HepG2 (cell line): ENCODE data around the gene SCYL1. TPM values are rescaled to one million over a fixed set of nuclear protein-coding genes. Genes with fewer than 3 reads are reported as not detected.
A peak's percentile ranks its signal among the peaks of the same experiment; 100 is the strongest.

Experiments
- ATAC-seq: fragments of 200-7000 bp; cut with Tn5 transposase; 3 replicates; pipeline ENCODE4 v1.9.1; 2020; ENCODE audit warnings: mild to moderate bottlenecking, moderate library complexity
- BruUV-seq: library from RNA; stranded (reverse); fragments of 400-500 nt; replicated peaks from 2 replicates; lab custom pipeline; 2021; lab: Mats Ljungman, UMichigan
- CTCF ChIA-PET: fragments of 300-600 bp; formaldehyde crosslinking; extraction: SDS; loops from one replicate; lab custom pipeline; 2021; ENCODE audit warnings: low total read pairs, inconsistent platforms, low intra/inter-chr PET ratio; lab: Yijun Ruan, JAX
- POLR2A ChIA-PET: fragments of 350-600 bp; sonication (Branson Sonifier 250); formaldehyde crosslinking; loops from one replicate; lab custom pipeline; 2020; ENCODE audit warnings: antibody characterized with exemption, inconsistent platforms; lab: Yijun Ruan, JAX
- DNase-seq: peaks from one replicate; pipeline ENCODE4 v3.0.0-alpha.2; 2015; ENCODE audit warnings: low spot score
- FAIRE-seq: peaks from 3 replicates; lab custom pipeline; 2011; peaks lifted over from hg19 to GRCh38; lab: Jason Lieb, UNC
- H2AFZ ChIP-seq: one replicate; pipeline ENCODE4 v1.6.1; 2011; ENCODE audit warnings: low read length, inconsistent platforms
- H3K27ac ChIP-seq: fragments of 300-600 bp; 3 replicates; pipeline ENCODE4 v1.8.0; 2011; ENCODE audit warnings: mixed run types, mild to moderate bottlenecking, mixed read lengths, low read length, inconsistent platforms; ENCODE audit not compliant: insufficient read depth; ENCODE audit errors: extremely low read length
- H3K27me3 ChIP-seq, 2 experiments: fragments of 200-600 bp in 1 of 2; 2 replicates in 1 of 2; 3 replicates in 1 of 2; pipeline versions ENCODE4 v1.6.0 to v1.8.0; 2011; ENCODE audit warnings: low read length in 2 of 2, mild to moderate bottlenecking in 2 of 2, moderate library complexity in 2 of 2, inconsistent platforms in 1 of 2; ENCODE audit not compliant: insufficient read depth in 2 of 2, control insufficient read depth in 1 of 2
- H3K36me3 ChIP-seq, 2 experiments: fragments of 200-600 bp in 1 of 2; replicated peaks in 1 of 2; 2 replicates in 1 of 2; 3 replicates in 1 of 2; pipeline versions ENCODE4 v1.5.1 to v1.8.0; 2011; ENCODE audit warnings: low read length in 2 of 2, inconsistent platforms in 1 of 2; ENCODE audit not compliant: insufficient read depth in 2 of 2, control insufficient read depth in 1 of 2
- H3K4me1 ChIP-seq: 2 replicates; pipeline ENCODE4 v1.5.1; 2012; ENCODE audit warnings: low read length, inconsistent platforms; ENCODE audit not compliant: insufficient read depth
- H3K4me2 ChIP-seq: 2 replicates; pipeline ENCODE4 v1.6.0; 2011; ENCODE audit warnings: low read depth, low read length, inconsistent platforms
- H3K4me3 ChIP-seq, 3 experiments: fragments of 200-600 bp in 1 of 3; sonication (generic), shearing (Covaris generic) in 1 of 3; replicated peaks in 1 of 3; 2 replicates each; pipeline ENCODE4 v1.5.1; 2011 to 2016; ENCODE audit warnings: low read length in 3 of 3, inconsistent platforms in 2 of 3, low read depth in 2 of 3, mild to moderate bottlenecking in 2 of 3, control low read depth in 1 of 3, mixed read lengths in 1 of 3; ENCODE audit not compliant: insufficient read depth in 1 of 3
- H3K79me2 ChIP-seq: one replicate; pipeline ENCODE4 v1.6.1; 2011; ENCODE audit warnings: low read length, inconsistent platforms; ENCODE audit not compliant: insufficient read depth
- H3K9ac ChIP-seq: 2 replicates; pipeline ENCODE4 v1.6.0; 2011; ENCODE audit warnings: mild to moderate bottlenecking, low read depth, low read length, inconsistent platforms; ENCODE audit not compliant: insufficient read depth
- H3K9me3 ChIP-seq: 2 replicates; pipeline ENCODE4 v1.5.1; 2012; ENCODE audit warnings: mild to moderate bottlenecking, low read length
- H4K20me1 ChIP-seq: 2 replicates; pipeline ENCODE4 v1.6.0; 2011; ENCODE audit warnings: inconsistent platforms, mild to moderate bottlenecking, low read length, moderate library complexity; ENCODE audit not compliant: insufficient read depth
- AGO2 ChIP-seq: fragments of 200-400 bp; formaldehyde crosslinking; optimal IDR thresholded peaks from 2 replicates; pipeline ENCODE3; 2017; ENCODE audit warnings: mild to moderate bottlenecking, low read depth, low read length, moderate library complexity
- HMG20B ChIP-seq: conservative IDR thresholded peaks from 2 replicates; pipeline ENCODE4 v1.6.1; 2016; ENCODE audit warnings: missing genetic modification reagents, missing compliant biosample characterization
- KAT7 ChIP-seq: IDR thresholded peaks from 2 replicates; pipeline ENCODE4 v1.6.1; 2018; ENCODE audit warnings: borderline replicate concordance, missing compliant biosample characterization
- NFIB ChIP-seq: sonication (generic); formaldehyde crosslinking; IDR thresholded peaks from 2 replicates; pipeline ENCODE4 v1.9.0; 2021; ENCODE audit warnings: missing genetic modification reagents, mild to moderate bottlenecking, borderline replicate concordance
- RBFOX2 ChIP-seq: fragments of 200-400 bp; formaldehyde crosslinking; IDR thresholded peaks from 2 replicates; pipeline ENCODE4 v1.6.1; 2017; ENCODE audit warnings: low read depth, mild to moderate bottlenecking, low read length
- RFX3 ChIP-seq: IDR thresholded peaks from 2 replicates; pipeline ENCODE4 v1.6.1; 2016; ENCODE audit warnings: missing biosample characterization, missing genetic modification reagents
- SMARCC2 ChIP-seq: fragments of 450-650 bp; IDR thresholded peaks from 2 replicates; pipeline ENCODE4 v1.6.1; 2017; ENCODE audit warnings: antibody characterized with exemption, mild to moderate bottlenecking
- ZKSCAN1 ChIP-seq: fragments of 150-350 bp; IDR thresholded peaks from 2 replicates; pipeline ENCODE4 v1.6.1; 2014; ENCODE audit warnings: low read length
- ZNF660 ChIP-seq: sonication (generic); formaldehyde crosslinking; IDR thresholded peaks from 2 replicates; pipeline ENCODE4 v1.5.1; 2020; ENCODE audit warnings: mild to moderate bottlenecking, low read depth, missing genetic modification reagents, borderline replicate concordance
- WGBS: methylation state at CpG from one replicate; pipeline ENCODE4 v1.1.6; 2017; ENCODE audit warnings: low lambda C conversion rate; 5-methylcytosine and 5-hydroxymethylcytosine counted together
- in situ Hi-C: cut with HindIII; loops from 2 replicates; pipeline ENCODE4 v1.10.0; 2017; ENCODE audit warnings: low pct_unique_long_range_greater_than_20kb; ENCODE audit not compliant: extremely low pct_ligation_motif_present
- intact Hi-C: fragments of 100-400 bp; cut with micrococcal nuclease; formaldehyde crosslinking; loops from one replicate; pipeline ENCODE4 v1.10.0; 2022; ENCODE audit not compliant: unreplicated experiment
- polyA plus RNA-seq, 8 experiments: library from polyadenylated mRNA; depleted of rRNA in 3 of 8; stranded (reverse) in 7 of 8; unstranded in 1 of 8; fragments of >200 nt; fragmentation: Illumina TruSeq in 4 of 8; extraction: Trizol in 4 of 8; gene quantifications; 2 replicates each; pipeline versions ENCODE4 v1.2.1 to v1.2.3, GENCODE V29; 2011 to 2016; ENCODE audit warnings: low read depth in 4 of 8, missing spikeins in 1 of 8, mixed read lengths in 1 of 8; ENCODE audit not compliant: insufficient read depth in 1 of 8
- total RNA-seq, 5 experiments: library from RNA; depleted of rRNA; stranded (reverse); fragments of >200 nt; fragmentation: Illumina TruSeq; extraction: Trizol; gene quantifications; 2 replicates each; pipeline ENCODE4 v1.2.3, GENCODE V29; 2016; ENCODE audit warnings: low read depth in 1 of 5

Gene SCYL1
- total and polyA plus RNA-seq, 2 of the 13 experiments (the other 11 are each of a cell fraction or from before 2014, with no cell fraction given) = 65.9 to 103 TPM

DNA sequence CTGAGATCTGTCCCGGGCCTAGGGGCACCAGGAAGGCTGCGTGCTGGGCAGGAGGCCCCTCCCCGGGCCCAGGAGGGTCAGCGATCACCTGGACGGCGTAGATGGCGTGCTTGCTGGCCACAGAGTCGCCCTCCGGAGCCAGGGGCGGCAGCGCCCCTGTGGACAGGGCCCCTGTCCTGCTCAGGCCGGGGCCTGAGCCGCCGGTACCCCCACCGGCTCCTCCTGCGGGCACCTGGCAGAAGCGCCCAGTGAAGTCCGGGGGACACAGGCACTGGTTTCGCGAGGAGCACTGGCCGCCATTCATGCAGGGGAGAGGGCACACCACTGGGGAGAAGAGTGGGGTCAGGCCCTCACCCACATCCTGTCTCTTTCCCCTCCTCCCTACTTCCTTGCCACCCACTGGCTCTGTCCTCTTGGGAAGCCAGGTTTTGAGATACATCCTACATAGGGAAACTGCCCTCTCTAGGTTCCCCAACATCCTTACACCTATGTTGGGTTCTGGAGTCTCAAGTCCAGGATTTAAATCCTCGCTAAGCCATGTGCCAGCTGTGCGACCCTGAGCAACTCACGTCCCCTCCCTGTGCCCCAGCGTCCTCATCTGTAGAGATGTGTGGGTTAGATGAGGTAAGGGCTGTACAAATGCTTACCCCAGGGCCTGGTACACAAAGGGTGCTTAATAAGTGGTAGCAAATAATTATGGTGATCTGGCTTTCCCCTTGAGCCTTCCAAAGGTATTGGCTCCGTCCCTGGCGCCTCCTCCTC lies 29.4 kb downstream of the SCYL1 start:
- Histone ChIP-seq H3K4me2 (no peak overlapping the region), H3K9me3 (no peaks in the 10 kb centered on the region), H2AFZ (no peak overlapping the region), H3K4me3 (no peak overlapping the region), H3K36me3 (peaks cover 0 to under 1% of the 10 kb centered on the region in 2 experiments; a peak in 2 of 5 replicates), H3K9ac (no peak overlapping the region), H3K4me1 (peaks cover 64% of the 10 kb centered on the region), H3K79me2 (peaks cover 8% of the 10 kb centered on the region), H3K27me3 (no peaks in the 10 kb centered on the region), H3K27ac (no peak overlapping the region), H4K20me1 (peaks cover 10% of the 10 kb centered on the region; the same call in 1 of the 2 replicates)
- BruUV-seq = no TSS peak
- ChIA-PET CTCF (no interaction called here), POLR2A (no interaction called here)
- no peak for DNase-seq
- 94% methylated on average over 16 of the region's 27 CpGs for WGBS
- TF ChIP-seq KAT7 (CRISPR knock-in tag) (no peak), ZKSCAN1 (no peak), RBFOX2 (peak; percentile 58), SMARCC2 (no peak), RFX3 (CRISPR knock-in tag) (no peak), NFIB (no peak), ZNF660 (CRISPR knock-in tag) (no peak), HMG20B (CRISPR knock-in tag) (no peak), AGO2 (peak; percentile 18)
- in situ Hi-C loops (loop anchor here (10.0 kb wide), 1 partner anchor 301 kb away; the partner anchor contains the start of gene CFL1), intact Hi-C loops (no loop called here)
- ATAC-seq = no peak
- FAIRE-seq = no peak
